Activated T-cell treated with anti-CD3 and anti-CD28 coated beads for 24 hours (primary cell): Measurements from ENCODE around the gene SMPX.

Experiments
- DNase-seq: peaks from one replicate; pipeline ENCODE4 v3.0.0-alpha.2; 2020; ENCODE audit warnings: low read depth

SMPX gene

GRCh38 chrX:21657318-21658151 is 100.4 kb downstream of the SMPX start:
- DNase-seq = no peak

GRCh38 chrX:21656587-21657317 is 101.2 kb downstream of the SMPX start:
- no peak for DNase-seq
